Measurements from ENCODE around the gene LYPD3. TPM values are rescaled to one million over a fixed set of nuclear protein-coding genes. Genes with fewer than 3 reads are reported as not detected.
A peak's percentile ranks its signal among the peaks of the same experiment; 100 is the strongest.

Gene LYPD3
- total and polyA plus RNA-seq, 2 donors = 2.8 to 7.7 TPM

GRCh38 chr19:43463381-43464133, 1.9 kb downstream of the LYPD3 start:
- Histone ChIP-seq H3K4me3 (ENCODE audit: low read depth, low read length) (peak overlapping the region; percentile 48), H3K27ac (ENCODE audit: low read depth) (peak overlapping the region; percentile 80), H3K4me1 (ENCODE audit: insufficient read depth) (no peaks in the 10 kb centered on the region), H3K36me3 (ENCODE audit: insufficient read depth) (no peaks in the 10 kb centered on the region)
- DNase-seq (ENCODE audit: extremely low spot score) = peak; percentile 86
- WGBS = under 1% methylated on average over 57 of the region's 57 CpGs

GRCh38 chr19:43462785-43463380, 2.5 kb downstream of the LYPD3 start:
- Histone ChIP-seq H3K4me3 (ENCODE audit: low read depth, low read length) (peak overlapping the region; percentile 48), H3K4me1 (ENCODE audit: insufficient read depth) (no peaks in the 10 kb centered on the region), H3K36me3 (ENCODE audit: insufficient read depth) (no peaks in the 10 kb centered on the region), H3K27ac (ENCODE audit: low read depth) (peak overlapping the region; percentile 11)
- WGBS = 9% methylated on average over 33 of the region's 33 CpGs
- no peak for DNase-seq (ENCODE audit: extremely low spot score)

GRCh38 chr19:43462383-43462782, 3.0 kb downstream of the LYPD3 start:
- no peak overlapping the region for H3K27ac ChIP-seq (ENCODE audit: low read depth)
- H3K36me3 ChIP-seq (ENCODE audit: insufficient read depth) = no peaks in the 10 kb centered on the region
- H3K4me1 ChIP-seq (ENCODE audit: insufficient read depth) = no peaks in the 10 kb centered on the region
- DNase-seq (ENCODE audit: extremely low spot score) = no peak
- 89% methylated on average over 7 of the region's 7 CpGs for WGBS
- H3K4me3 ChIP-seq (ENCODE audit: low read depth, low read length) = no peak overlapping the region

GRCh38 chr19:43461303-43461702, 4.1 kb downstream of the LYPD3 start:
- H3K4me3 ChIP-seq (ENCODE audit: low read depth, low read length) = no peak overlapping the region
- 92% methylated on average over 12 of the region's 12 CpGs for WGBS
- H3K36me3 ChIP-seq (ENCODE audit: insufficient read depth) = no peaks in the 10 kb centered on the region
- no peaks in the 10 kb centered on the region for H3K4me1 ChIP-seq (ENCODE audit: insufficient read depth)
- H3K27ac ChIP-seq (ENCODE audit: low read depth) = no peak overlapping the region
- DNase-seq (ENCODE audit: extremely low spot score) = no peak

GRCh38 chr19:43460362-43461016, 4.9 kb downstream of the LYPD3 start:
- no peak for DNase-seq (ENCODE audit: extremely low spot score)
- no peaks in the 10 kb centered on the region for H3K36me3 ChIP-seq (ENCODE audit: insufficient read depth)
- H3K4me3 ChIP-seq (ENCODE audit: low read depth, low read length) = no peak overlapping the region
- H3K4me1 ChIP-seq (ENCODE audit: insufficient read depth) = no peaks in the 10 kb centered on the region
- 59% methylated on average over 16 of the region's 16 CpGs for WGBS
- H3K27ac ChIP-seq (ENCODE audit: low read depth) = no peak overlapping the region

GRCh38 chr19:43457809-43458208, 7.6 kb downstream of the LYPD3 start:
- H3K36me3 ChIP-seq (ENCODE audit: insufficient read depth) = no peaks in the 10 kb centered on the region
- H3K27ac ChIP-seq (ENCODE audit: low read depth) = no peak overlapping the region
- no peak overlapping the region for H3K4me3 ChIP-seq (ENCODE audit: low read depth, low read length)
- no peaks in the 10 kb centered on the region for H3K4me1 ChIP-seq (ENCODE audit: insufficient read depth)
- DNase-seq (ENCODE audit: extremely low spot score) = no peak
- 74% methylated on average over 4 of the region's 4 CpGs for WGBS

- no peaks in the 10 kb centered on the region for H3K4me1 ChIP-seq (ENCODE audit: insufficient read depth)
- H3K27ac ChIP-seq (ENCODE audit: low read depth) = no peak overlapping the region
- DNase-seq (ENCODE audit: extremely low spot score) = no peak
- WGBS = 39% methylated on average over 10 of the region's 10 CpGs
- no peak overlapping the region for H3K4me3 ChIP-seq (ENCODE audit: low read depth, low read length)
- H3K36me3 ChIP-seq (ENCODE audit: insufficient read depth) = no peaks in the 10 kb centered on the region
These were observed 9.9 kb downstream of the LYPD3 start for GRCh38 chr19:43455321-43456113.

GRCh38 chr19:43454031-43454430, 11.4 kb downstream of the LYPD3 start:
- Histone ChIP-seq H3K4me1 (ENCODE audit: insufficient read depth) (no peaks in the 10 kb centered on the region), H3K4me3 (ENCODE audit: low read depth, low read length) (no peak overlapping the region)
- 76% methylated on average over 2 of the region's 2 CpGs for WGBS

GRCh38 chr19:43452582-43452981, 12.8 kb downstream of the LYPD3 start:
- Histone ChIP-seq H3K27ac (ENCODE audit: low read depth) (no peak overlapping the region), H3K36me3 (ENCODE audit: insufficient read depth) (no peaks in the 10 kb centered on the region), H3K4me3 (ENCODE audit: low read depth, low read length) (no peak overlapping the region), H3K4me1 (ENCODE audit: insufficient read depth) (no peaks in the 10 kb centered on the region)
- 65% methylated on average over 3 of the region's 3 CpGs for WGBS
- DNase-seq (ENCODE audit: extremely low spot score) = no peak

More at GRCh38 chr19:43454031-43454430, 11.4 kb downstream of the LYPD3 start:
- Histone ChIP-seq H3K27ac (ENCODE audit: low read depth) (no peak overlapping the region), H3K36me3 (ENCODE audit: insufficient read depth) (no peaks in the 10 kb centered on the region)
- DNase-seq (ENCODE audit: extremely low spot score) = no peak

GRCh38 chr19:43450545-43450997, 14.8 kb downstream of the LYPD3 start:
- 77% methylated on average over 2 of the region's 2 CpGs for WGBS
- no peak overlapping the region for H3K4me3 ChIP-seq (ENCODE audit: low read depth, low read length)
- DNase-seq (ENCODE audit: extremely low spot score) = no peak
- H3K27ac ChIP-seq (ENCODE audit: low read depth) = no peak overlapping the region
- H3K4me1 ChIP-seq (ENCODE audit: insufficient read depth) = no peaks in the 10 kb centered on the region
- no peaks in the 10 kb centered on the region for H3K36me3 ChIP-seq (ENCODE audit: insufficient read depth)

- no peak for DNase-seq (ENCODE audit: extremely low spot score)
- H3K36me3 ChIP-seq (ENCODE audit: insufficient read depth) = no peaks in the 10 kb centered on the region
- no peak overlapping the region for H3K4me3 ChIP-seq (ENCODE audit: low read depth, low read length)
- no peak overlapping the region for H3K27ac ChIP-seq (ENCODE audit: low read depth)
- H3K4me1 ChIP-seq (ENCODE audit: insufficient read depth) = no peaks in the 10 kb centered on the region
- WGBS = 93% methylated on average over 9 of the region's 9 CpGs
These were observed 17.8 kb downstream of the LYPD3 start for GRCh38 chr19:43447655-43448054.

- WGBS = 25% methylated on average over 14 of the region's 14 CpGs
- no peak overlapping the region for H3K4me3 ChIP-seq (ENCODE audit: low read depth, low read length)
- DNase-seq (ENCODE audit: extremely low spot score) = no peak
These were observed 18.5 kb downstream of the LYPD3 start for GRCh38 chr19:43446746-43447489.

GRCh38 chr19:43445426-43445825, 20.0 kb downstream of the LYPD3 start:
- Histone ChIP-seq H3K27ac (ENCODE audit: low read depth) (no peak overlapping the region), H3K4me3 (ENCODE audit: low read depth, low read length) (no peak overlapping the region), H3K36me3 (ENCODE audit: insufficient read depth) (no peaks in the 10 kb centered on the region), H3K4me1 (ENCODE audit: insufficient read depth) (no peaks in the 10 kb centered on the region)
- no peak for DNase-seq (ENCODE audit: extremely low spot score)
- WGBS = 93% methylated on average over 2 of the region's 2 CpGs

More at GRCh38 chr19:43446746-43447489, 18.5 kb downstream of the LYPD3 start:
- Histone ChIP-seq H3K4me1 (ENCODE audit: insufficient read depth) (no peaks in the 10 kb centered on the region), H3K36me3 (ENCODE audit: insufficient read depth) (no peaks in the 10 kb centered on the region), H3K27ac (ENCODE audit: low read depth) (no peak overlapping the region)
